NB4 (cell line): ENCODE measurements around the gene YWHAE.
"Not testable (repeated sequence)": the region's sequence is repeated elsewhere in the genome, so short reads cannot be mapped to it uniquely, and the experiment has no call there.

Experiments used
- TF ChIP-seq, protein P1 (sequence below): IDR thresholded peaks from one replicate; pipeline ENCODE4 v1.5.1; 2012; ENCODE audit warnings: low read depth, low read length
- TF ChIP-seq, protein P2 (sequence below): IDR thresholded peaks from 2 replicates; pipeline ENCODE4 v1.6.1; 2011; ENCODE audit warnings: low read depth, low read length

DNA sequence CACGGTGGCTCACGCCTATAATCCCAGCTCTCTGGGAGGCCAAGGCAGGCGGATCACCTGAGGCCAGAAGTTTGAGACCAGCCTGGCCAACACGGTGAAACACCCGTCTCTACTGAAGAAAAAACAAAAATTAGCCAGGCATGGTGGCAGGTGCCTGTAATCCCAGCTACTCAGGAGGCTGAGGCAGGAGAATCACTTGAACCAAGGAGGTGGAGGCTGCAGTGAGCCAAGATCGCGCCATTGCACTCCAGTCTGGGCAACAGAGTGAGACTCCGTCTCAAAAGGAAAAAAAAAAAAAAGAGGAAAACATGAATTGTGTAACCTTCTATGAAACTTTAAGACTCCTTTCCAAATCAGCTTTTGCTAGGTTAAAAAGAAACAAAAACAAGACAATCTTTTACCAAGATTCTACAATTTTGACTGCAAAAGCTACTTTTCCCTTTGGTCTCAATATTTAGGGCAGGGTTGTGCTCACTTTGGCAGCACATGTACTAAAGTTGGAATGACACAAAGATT is 13.3 kb downstream of the YWHAE start:
- TF ChIP-seq, protein P1, sequence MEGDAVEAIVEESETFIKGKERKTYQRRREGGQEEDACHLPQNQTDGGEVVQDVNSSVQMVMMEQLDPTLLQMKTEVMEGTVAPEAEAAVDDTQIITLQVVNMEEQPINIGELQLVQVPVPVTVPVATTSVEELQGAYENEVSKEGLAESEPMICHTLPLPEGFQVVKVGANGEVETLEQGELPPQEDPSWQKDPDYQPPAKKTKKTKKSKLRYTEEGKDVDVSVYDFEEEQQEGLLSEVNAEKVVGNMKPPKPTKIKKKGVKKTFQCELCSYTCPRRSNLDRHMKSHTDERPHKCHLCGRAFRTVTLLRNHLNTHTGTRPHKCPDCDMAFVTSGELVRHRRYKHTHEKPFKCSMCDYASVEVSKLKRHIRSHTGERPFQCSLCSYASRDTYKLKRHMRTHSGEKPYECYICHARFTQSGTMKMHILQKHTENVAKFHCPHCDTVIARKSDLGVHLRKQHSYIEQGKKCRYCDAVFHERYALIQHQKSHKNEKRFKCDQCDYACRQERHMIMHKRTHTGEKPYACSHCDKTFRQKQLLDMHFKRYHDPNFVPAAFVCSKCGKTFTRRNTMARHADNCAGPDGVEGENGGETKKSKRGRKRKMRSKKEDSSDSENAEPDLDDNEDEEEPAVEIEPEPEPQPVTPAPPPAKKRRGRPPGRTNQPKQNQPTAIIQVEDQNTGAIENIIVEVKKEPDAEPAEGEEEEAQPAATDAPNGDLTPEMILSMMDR = not testable (repeated sequence)
- TF ChIP-seq, protein P2, sequence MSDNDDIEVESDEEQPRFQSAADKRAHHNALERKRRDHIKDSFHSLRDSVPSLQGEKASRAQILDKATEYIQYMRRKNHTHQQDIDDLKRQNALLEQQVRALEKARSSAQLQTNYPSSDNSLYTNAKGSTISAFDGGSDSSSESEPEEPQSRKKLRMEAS = not testable (repeated sequence)
